HG03565 (cell line): Measurements from ENCODE around the gene HMBS.
"Not testable (repeated sequence)": the region's sequence is repeated elsewhere in the genome, so short reads cannot be mapped to it uniquely, and the experiment has no call there.

Experiments
- ATAC-seq: cut with Tn5 transposase; IDR thresholded peaks from one replicate; pipeline ENCODE4 v1.9.1; 2021; ENCODE audit warnings: mild to moderate bottlenecking, moderate library complexity; ENCODE audit not compliant: unreplicated experiment

The HMBS gene

DNA sequence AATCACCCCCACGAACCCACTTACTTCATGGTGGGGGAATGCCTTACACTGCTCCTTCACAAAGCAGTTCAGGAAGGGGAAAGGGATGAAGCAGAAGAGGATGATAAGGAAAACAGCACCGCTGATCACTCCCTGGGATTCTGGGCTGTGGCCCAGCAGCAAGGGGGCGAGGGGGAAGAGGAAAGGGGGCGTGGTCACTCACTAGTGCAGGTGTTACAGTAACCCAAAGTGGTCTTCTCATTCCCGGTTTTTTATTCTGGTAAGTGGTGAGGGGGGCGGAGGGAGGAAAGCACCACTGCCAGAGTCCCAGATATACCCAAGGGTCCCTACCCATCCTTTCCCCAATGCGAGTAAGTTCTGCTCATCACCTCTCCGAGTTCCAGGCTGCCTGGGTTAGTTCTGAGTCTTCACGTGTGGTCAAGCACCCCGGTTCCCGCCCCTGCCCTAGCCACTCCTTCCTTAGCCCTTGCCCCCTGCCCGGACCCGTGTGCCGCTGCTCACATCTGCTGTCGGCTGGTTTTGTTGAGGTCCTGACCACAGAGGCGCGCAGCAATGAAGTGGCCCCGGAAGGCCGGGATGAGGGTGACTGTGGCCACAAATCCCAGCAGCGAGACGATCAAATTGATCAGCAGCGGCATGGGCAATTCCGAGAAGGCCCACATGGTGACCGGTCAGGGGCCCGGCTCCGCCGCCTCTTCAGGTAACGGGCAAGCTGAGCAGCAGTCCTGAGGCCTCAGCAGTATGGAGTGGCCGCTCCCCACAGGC, 16.5 kb downstream of the HMBS start:
- ATAC-seq, result peak; percentile 3

DNA sequence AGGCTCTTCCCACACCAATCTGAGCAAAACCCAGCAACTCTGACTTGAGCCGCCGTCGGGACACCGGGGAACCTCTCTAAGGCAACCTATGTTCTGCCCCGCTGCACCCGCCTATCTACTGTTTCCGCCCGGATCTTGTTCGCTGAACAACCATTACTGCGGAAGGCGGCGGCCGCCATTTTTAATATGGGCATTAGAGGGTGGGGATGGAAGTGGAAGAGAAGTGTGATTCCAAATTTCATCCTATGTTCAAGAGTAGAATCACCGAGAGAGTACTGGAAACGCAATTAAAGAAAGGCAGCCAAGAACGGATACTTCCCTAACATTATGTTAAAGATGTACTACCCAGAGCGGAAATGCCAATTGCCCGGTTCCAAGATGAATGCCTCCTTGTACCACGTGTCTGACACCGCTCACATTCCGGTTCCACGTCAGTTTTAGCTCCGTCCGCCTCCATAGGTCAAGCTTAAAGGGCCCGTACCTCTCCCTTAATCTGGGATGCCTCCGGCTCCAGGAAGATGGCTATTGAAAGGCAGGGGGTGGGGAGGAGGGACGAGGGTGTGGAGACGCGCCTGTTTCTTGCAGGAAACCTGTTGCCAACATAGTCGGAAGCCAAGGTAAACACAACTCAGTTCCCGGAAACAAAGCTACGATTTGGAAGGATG, 17.2 kb downstream of the HMBS start, which contains the start of gene DPAGT1:
Gene DPAGT1 (minus strand): TSS at position 95 of the 665 bp plus-strand sequence. CDS start 198 bp downstream, outside the sequence.
- ATAC-seq, result peak; percentile 72

DNA sequence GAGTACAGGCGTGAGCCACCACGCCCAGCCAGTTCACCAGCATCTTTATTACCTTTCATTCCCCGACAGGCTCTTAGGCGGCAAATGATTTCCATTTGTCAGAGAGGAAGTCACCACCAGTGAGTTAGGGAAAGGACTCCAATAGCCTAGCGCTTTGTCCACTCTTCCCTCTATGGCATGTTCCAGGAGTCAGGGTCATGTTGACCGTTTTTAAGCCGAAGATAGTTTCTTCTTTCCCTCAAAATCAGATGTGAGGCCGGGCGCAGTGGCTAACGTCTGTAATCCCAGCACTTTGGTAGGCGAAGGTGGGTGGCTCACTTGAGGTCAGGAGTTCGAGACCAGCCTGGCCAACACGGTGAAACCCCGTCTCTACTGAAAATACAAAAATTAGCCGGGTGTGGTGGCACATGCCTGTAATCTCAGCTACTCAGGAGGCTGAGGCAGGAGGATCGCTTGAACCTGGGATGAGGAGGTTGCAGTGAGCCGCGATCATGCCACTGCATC, 18.5 kb downstream of the HMBS start:
- ATAC-seq, result not testable (repeated sequence)

DNA sequence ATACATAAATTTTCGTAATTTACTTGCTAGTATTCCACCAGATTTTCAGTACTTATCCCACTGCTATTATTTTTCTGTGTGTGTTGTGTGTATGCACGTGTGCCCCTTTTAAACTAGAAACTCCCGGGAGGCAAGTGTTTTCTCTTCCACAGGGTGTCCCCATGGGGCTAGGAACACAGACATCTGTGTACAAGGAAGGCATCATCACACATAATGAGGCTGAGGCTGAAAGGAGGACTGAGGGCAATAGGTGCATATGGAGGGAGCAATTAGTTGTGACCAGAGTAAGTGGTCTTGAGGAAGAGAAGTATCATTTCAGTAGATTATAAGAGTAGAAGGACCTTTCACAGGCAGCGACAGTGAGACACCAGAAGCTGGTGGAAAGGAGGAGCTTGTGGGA, 19.1 kb downstream of the HMBS start:
- no peak for ATAC-seq

DNA sequence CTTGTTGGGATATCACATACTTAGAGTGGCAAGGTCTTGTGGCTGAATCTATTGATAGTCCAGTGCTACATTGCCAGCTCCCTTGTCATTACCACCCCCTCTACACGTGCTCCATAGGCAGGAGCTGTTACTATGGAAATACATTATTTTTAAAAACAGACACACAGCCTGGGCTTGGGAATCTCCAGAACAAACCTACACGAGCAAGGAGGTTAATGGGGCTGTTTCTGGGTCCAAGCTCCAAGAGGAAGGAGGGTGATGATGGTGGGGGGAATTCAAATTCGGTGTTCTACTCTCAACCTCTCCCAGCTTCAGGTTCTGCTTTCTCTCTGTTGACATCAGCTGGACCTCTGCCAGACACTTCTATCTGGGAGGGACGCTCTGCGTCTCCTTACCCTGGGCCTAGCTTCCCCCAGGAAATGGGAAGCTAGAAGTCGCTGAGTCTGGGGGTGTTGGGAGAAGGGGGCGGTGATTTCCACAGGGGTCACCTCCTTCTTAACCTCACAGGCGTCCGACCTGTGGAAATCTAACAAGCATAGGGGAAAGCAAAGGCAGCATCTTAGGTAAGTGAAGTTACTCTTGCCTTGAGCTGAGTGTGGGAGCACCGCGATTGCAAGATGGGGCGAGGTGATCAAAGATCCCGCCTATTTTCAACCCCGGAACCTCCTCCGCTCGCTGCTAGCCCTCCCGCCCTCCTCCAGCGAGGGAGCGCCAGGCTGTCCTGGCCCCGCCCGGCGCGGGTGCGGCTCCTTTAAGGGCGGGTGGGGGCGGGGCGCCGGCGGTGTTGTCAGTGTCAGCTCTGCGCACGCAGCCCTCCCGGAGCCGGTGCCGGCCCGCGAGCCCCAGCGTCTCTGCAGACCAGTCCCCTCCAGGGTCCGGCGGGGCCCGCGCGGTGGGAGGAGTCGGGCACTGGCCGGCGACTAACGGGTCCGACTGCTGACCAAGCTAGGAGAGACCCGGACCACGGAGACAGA, 22.2 kb downstream of the HMBS start, which contains the start of gene C2CD2L:
Gene C2CD2L (plus strand): TSS at position 781 of the 974 bp plus-strand sequence. CDS start 398 bp downstream, outside the sequence.
- peak; percentile 46 for ATAC-seq

DNA sequence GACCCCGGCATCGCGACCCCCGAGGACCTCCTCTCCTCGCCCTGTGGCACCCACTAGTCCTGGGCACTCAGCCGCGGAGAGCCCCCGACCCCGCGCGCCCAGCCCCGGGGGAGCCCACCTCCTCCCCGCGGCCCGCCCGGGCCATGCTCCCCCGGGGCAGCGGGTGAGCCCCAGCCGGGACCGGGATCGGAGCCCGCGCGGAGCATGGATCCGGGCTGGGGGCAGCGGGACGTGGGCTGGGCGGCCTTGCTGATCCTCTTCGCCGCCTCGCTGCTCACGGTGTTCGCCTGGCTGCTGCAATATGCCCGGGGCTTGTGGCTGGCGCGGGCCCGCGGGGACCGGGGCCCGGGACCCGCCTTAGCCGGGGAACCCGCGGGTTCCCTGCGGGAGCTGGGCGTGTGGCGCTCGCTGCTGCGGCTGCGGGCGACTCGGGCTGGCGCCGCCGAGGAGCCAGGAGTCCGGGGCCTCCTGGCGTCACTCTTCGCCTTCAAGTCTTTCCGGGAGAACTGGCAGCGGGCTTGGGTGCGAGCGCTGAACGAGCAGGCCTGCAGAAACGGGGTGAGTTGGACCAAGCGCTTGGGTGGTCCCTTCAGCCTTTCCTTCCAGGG, 23.0 kb downstream of the HMBS start:
- peak; percentile 16 for ATAC-seq

DNA sequence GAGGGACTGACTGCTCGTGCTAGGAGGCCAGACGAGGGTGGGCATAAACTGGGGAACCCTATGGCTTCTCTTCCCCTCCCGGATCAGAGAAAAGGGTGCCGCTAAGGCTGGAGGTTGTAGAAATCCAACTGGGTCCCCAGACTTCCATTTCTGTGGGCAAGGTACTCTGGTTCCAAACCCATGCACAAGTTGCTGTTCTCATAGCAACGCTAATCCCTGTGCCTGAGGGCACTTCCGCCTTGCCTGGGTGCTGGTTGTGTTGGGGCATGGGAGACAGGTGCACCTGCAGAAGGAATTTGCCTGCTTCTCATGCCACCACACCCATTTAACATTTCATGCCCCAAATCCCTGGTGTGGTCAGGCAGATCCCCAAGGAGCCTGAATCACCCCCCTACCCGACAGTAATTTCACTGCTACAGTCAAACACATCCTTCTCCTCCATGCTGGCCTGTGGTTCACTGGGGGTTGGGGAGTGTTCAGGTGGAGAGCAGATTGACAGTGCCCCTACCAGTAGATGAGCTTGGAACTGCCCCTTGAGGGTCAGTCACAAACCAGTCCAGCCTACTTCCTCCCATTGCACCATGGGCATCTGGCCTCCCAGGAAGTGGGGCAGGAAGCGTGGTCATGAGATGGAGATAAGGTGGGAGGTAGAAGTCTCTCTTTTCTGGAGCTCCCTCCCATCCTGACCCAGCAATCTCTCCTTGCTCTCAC, 23.6 kb downstream of the HMBS start:
- ATAC-seq, result no peak

DNA sequence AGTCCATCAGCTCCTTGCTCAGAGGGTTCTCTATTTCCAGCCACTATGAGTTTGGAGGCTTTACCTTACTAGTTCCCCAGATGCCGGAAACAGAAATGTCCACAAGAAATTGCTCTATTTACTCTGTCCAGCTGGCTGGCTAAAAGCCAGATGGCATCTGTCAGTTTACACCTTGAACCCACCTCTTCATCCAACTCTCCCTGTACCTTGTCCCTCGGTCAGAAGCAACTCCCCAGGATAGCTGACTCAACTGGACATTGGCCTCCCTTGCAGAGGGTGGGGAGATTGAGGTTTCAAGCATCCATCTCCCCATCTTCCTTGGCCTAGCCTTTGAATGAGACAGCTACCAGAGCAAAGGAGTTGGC, 24.2 kb downstream of the HMBS start:
- no peak for ATAC-seq

DNA sequence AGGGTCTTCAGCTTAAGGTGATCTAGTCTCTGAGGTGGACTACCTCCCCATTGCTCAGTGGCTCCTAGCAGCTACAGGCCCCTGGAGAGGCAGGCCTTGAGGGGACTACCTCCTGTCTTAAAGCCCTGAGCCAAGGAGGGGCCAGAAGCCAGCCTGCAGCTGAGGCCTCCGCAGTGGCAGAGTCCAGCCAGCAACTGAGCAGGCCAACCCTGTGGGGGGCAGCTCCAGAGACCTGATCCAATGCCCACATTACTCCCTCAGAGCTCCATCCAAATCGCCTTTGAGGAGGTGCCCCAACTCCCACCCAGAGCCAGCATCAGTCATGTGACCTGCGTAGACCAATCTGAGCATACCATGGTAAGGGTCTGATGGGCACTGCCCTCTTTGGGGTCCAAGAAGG, 25.2 kb downstream of the HMBS start:
- ATAC-seq, result no peak

DNA sequence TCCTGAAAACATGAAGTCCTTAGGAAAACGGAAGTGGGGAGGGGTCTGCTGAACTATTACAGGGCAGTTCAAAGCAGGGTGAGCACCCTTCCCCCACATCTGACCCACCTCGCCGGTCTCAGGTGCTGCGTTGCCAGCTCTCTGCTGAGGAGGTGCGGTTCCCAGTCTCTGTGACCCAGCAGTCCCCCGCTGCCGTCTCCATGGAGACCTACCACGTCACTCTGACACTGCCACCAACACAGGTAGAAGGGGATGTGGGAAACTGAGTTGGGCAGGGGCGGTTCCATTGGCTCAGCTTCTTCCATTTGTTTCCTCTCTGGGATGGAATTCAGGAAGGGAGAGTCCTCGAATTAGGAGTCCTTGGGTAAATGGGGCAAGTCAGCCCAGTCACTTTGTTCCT, 25.8 kb downstream of the HMBS start:
- no peak for ATAC-seq

DNA sequence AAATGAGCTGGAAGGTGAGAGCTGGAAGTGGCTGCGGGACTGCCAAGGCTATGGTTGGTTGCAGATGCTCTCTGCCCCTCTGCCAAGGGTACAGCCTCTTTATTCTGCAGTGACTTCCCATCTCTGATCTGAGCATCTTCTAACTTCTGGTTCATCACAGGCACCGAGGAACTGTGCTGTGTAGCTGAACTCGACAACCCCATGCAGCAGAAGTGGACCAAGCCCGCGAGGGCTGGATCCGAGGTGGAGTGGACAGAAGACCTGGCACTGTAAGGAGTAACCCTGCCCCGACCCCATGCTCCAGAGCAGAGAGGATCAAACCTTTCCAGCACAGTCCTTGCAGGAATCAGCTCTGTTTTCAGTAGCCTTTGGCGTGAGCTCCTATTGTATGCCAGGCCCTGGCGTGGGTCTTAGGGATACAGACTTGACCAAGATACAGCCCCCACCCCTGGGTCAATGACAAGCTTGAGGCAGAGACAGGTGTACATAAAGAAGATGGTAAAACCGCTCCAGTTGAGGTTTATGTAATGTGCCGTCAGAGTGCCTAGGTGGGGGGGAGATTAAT, 26.8 kb downstream of the HMBS start:
- ATAC-seq, result no peak

DNA sequence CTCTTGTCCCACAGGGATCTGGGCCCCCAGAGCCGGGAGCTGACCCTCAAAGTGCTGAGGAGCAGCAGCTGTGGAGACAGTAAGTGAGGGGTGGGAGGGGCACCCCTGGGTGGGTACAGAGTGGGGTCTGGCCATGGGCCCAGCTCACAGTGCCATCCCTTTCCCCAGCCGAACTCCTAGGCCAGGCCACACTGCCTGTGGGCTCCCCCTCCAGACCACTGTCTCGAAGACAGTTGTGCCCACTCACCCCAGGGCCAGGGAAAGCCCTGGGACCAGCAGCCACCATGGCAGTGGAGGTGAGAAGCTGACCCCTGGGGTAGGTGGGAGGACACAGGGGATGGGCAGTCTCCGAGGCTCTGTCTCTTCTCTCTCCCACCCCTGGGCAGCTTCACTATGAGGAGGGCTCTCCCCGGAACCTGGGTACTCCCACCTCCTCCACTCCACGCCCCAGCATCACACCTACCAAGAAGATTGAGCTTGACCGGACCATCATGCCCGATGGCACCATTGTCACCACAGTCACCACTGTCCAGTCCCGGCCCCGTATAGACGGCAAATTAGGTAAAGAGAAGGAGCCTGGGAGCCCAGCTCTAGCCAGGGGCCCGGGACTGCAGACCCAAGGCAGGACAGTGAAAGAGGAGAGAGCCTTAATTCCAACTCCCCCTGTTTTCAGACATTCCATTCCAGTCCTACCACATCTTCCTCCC, 27.8 kb downstream of the HMBS start:
- no peak for ATAC-seq

DNA sequence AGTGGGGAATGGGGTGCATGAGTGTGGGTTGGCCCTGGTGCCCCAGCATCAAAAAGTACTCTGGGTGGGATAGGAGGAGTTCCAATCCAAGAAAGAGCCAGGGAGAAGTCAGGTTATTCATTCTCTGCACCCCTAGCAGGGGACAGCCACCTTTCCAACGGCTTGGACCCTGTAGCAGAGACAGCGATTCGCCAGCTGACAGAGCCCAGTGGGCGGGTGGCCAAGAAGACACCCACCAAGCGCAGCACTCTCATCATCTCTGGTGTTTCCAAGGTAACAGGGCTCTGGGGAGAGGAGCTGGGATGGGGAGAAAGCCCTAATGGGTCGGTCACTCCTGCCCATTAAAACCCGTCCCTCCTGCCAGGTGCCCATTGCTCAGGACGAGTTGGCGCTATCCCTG, 29.0 kb downstream of the HMBS start:
- ATAC-seq, result no peak

DNA sequence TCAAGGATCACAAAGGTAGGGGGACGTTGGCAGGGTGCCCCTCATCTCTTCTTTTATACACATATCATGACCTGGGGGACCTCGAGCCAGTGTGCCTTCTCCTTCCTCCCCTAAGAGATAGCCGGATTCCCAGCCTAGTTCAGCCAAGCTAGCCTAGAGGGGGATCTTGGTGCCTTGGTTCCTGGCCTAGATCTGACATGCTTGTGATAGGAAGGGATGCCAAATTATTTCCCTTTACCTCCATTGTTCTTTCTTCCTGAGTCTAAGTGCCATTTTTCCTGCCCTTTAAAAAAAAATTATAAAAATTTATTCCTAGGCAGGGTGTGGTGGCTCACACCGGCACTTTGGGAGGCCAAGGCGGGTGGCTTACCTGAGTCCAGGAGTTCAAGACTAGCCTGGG, 29.7 kb downstream of the HMBS start:
- no peak for ATAC-seq

DNA sequence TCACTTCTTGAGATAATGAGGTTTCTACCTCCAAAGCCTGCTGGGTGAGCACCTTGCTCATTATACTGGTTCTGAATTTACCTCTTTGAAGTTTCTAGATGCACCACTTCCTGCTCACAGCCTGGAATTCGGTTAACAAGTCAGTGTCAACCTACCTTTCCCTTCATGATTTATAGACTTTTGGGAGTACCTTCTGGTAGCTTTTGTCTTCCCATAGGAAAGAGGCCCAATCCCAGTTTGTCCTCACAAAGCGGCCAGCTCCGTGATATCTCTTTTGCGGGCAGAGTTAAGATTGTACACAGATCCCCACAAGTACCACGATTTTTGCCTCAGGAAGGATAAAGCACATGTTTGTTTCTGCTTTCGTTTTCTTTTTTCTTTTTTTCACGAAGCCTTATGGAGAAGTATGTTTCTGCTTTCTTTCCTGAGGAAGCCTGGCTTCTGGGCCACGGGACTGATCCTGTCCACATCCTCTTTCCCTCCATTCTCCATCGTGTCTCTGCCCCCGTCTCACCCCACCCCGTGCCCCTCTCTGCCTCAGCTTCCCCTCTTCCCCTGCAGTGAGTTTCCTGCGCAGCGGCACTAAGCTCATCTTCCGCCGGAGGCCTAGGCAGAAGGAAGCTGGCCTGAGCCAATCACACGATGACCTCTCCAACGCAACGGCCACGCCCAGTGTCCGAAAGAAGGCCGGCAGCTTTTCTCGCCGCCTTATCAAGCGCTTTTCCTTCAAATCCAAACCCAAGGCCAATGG, 31.0 kb downstream of the HMBS start:
- no peak for ATAC-seq

DNA sequence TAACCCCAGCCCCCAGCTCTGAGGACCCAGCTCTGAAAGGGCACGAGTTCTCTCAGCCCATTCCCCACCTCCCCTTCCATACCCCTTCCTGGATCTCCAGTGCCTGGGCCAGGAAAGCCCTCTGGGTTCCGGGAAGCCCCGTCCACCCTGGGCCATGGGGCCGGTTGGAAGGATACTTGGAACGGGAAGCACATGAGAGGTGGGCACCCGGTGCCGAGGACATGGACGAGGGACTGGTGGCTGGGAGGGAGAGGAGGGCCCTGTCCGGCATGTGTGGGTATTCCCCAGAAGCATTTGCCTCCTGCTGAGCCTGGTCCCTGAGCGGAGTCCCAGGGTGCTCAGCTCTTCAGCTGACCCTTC, 31.5 kb downstream of the HMBS start:
- no peak for ATAC-seq

DNA sequence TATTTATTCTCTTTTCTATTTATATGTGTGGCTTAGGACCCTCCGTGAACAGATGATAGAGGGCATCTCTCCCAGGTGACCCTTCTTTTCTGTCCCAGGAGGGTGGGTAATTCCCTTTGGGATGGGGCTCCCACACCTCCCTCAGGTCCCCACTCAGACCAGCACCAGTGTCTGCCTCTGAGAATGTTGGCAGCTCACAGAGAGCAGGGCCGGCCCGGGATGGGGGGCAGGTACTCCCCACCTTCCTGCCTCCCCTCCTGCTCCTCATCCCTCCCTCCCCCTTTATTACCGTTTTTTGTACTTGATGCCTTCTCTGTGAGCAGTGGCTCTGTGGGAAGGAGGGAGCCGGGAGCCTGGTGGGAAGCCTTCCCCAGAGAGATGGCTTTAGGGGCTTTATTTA, 31.9 kb downstream of the HMBS start:
- ATAC-seq, result no peak

DNA sequence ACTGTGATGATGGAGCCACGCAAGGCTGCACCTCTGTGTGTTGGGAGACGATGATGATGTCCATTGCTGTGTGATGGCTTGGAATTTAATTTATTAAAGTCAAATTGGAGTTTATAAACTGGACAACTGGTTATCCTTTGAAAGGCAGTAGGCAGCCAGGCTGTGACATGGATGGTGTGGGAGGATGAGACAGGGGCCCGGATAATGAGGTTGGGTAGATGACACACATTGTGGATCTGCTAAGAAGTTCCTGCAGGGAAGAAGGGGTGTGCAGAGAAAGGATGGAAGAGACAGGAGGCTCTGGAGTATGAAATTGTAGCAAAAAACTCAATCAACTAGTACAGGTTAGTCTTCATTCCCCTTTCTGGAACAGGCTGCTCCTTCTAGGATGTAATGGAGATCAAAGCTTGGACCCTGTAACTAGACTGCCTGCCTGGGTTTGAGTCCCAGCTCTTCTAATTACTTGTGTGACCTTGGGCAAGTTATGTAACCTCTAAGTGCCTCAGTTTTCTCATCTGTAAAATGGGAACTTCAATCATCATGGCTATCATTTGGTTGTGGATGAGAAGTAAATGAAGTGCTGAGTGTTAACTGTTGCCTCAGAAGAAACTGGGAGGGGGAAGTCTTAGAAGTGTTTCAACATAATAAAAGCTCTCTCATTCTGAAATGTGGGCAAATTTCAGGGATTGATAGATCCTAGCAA, 32.5 kb downstream of the HMBS start:
- no peak for ATAC-seq
